Lung (tissue), 12 donors: ENCODE data around the gene PDIA6. TPM values are rescaled to one million over a fixed set of nuclear protein-coding genes. Genes with fewer than 3 reads are reported as not detected.

ENCODE experiments used
- ATAC-seq: fragments of 200-7000 bp; cut with Tn5 transposase; one replicate; pipeline ENCODE4 v1.9.1; 2020; ENCODE audit warnings: moderate number of reproducible peaks; ENCODE audit not compliant: insufficient read depth, low FRiP score
- DNase-seq, 3 donors: peaks; one replicate each; pipeline ENCODE4 v3.0.0-alpha.2; 2013 to 2017
- H3K27ac ChIP-seq, 2 donors: one replicate each; pipeline ENCODE4 v1.5.1; 2013; ENCODE audit warnings: mild to moderate bottlenecking in 2 of 2, moderate library complexity in 2 of 2, control low read depth in 1 of 2, inconsistent platforms in 1 of 2, low read depth in 1 of 2, low read length in 1 of 2
- H3K27me3 ChIP-seq, 3 donors: one replicate each; pipeline ENCODE4 v1.5.1; 2013; ENCODE audit warnings: low read length in 2 of 3; ENCODE audit not compliant: control insufficient read depth in 3 of 3, insufficient read depth in 3 of 3
- H3K36me3 ChIP-seq, 4 donors: one replicate each; pipeline ENCODE4 v1.5.1; 2013; ENCODE audit warnings: low read length in 4 of 4, mild to moderate bottlenecking in 1 of 4, moderate library complexity in 1 of 4; ENCODE audit not compliant: control insufficient read depth in 4 of 4, insufficient read depth in 4 of 4
- H3K4me1 ChIP-seq, 5 donors: one replicate each; pipeline ENCODE4 v1.5.1; 2013; ENCODE audit warnings: low read length in 5 of 5, mild to moderate bottlenecking in 2 of 5, moderate library complexity in 1 of 5; ENCODE audit not compliant: control insufficient read depth in 5 of 5, insufficient read depth in 5 of 5
- H3K4me3 ChIP-seq: one replicate; pipeline ENCODE4 v1.5.1; 2013; ENCODE audit warnings: mild to moderate bottlenecking, control low read depth, moderate library complexity
- H3K9ac ChIP-seq, 2 donors: one replicate each; pipeline ENCODE4 v1.5.1; 2013; ENCODE audit warnings: low read length in 2 of 2, control low read depth in 1 of 2; ENCODE audit not compliant: insufficient read depth in 1 of 2
- H3K9me3 ChIP-seq, 4 donors: one replicate each; pipeline ENCODE4 v1.5.1; 2013; ENCODE audit warnings: low read length in 3 of 4, mild to moderate bottlenecking in 1 of 4, moderate library complexity in 1 of 4; ENCODE audit not compliant: control insufficient read depth in 4 of 4, insufficient read depth in 3 of 4
- WGBS, 2 donors: extraction: QIAGEN DNeasy Blood & Tissue Kit; methylation state at CpG; one replicate each; pipeline ENCODE4 v1.1.7; 2013; 5-methylcytosine and 5-hydroxymethylcytosine counted together
- polyA plus RNA-seq, 2 donors: library from polyadenylated mRNA; stranded (reverse); fragments of 200-250 nt; gene quantifications; one replicate each; pipeline ENCODE4 v1.2.1, GENCODE V29; 2013
- total RNA-seq, 2 donors: library from RNA; depleted of rRNA in 1 of 2; stranded (reverse); fragments of >200 nt in 1 of 2; gene quantifications; one replicate each; pipeline ENCODE4 v1.2.1, GENCODE V29; 2014 to 2021
- TF ChIP-seq, protein P1 (sequence below): IDR thresholded peaks from 2 replicates; pipeline ENCODE4 v1.5.1; 2012; ENCODE audit warnings: mild to moderate bottlenecking; ENCODE audit errors: control extremely low read depth, extremely low read depth
- donor health status: control.
- donor health status: control.
- donor health status: Bipolar disorder and iron deficiency.
- donor health status: healthy.
- donor health status: DM: yes; HTN: yes; CAD: no.

Gene PDIA6
- total and polyA plus RNA-seq, 4 donors, result 70.1 to 341 (median 189) TPM

DNA sequence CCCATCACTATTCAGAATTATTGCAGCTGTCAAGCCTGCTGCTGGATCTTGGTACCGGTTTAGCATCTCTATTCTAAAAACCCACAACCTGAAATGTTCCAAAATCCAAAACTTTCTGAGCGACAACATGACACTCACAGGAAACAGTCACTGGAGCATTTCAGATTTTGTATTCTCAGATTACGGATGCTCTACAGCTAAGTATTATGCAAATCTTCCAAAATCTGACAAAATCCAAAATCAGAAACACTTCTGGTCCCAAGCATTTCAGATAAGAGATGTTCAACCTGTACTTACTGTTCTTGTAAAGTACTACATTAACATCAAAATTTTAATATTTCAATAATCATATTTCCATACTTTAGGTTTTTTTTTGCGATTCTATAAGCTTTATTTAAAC, 12.4 kb downstream of the PDIA6 start:
- H3K9ac ChIP-seq, result no peak overlapping the region
- H3K9me3 ChIP-seq, result no peaks in the 10 kb centered on the region
- no peak for DNase-seq
- H3K36me3 ChIP-seq, result peaks cover 15 to 39% (median 33%) of the 10 kb centered on the region in 4 donors
- no peak overlapping the region for H3K27ac ChIP-seq
- ATAC-seq, result no peak
- H3K4me3 ChIP-seq, result no peak overlapping the region
- TF ChIP-seq, protein P1, sequence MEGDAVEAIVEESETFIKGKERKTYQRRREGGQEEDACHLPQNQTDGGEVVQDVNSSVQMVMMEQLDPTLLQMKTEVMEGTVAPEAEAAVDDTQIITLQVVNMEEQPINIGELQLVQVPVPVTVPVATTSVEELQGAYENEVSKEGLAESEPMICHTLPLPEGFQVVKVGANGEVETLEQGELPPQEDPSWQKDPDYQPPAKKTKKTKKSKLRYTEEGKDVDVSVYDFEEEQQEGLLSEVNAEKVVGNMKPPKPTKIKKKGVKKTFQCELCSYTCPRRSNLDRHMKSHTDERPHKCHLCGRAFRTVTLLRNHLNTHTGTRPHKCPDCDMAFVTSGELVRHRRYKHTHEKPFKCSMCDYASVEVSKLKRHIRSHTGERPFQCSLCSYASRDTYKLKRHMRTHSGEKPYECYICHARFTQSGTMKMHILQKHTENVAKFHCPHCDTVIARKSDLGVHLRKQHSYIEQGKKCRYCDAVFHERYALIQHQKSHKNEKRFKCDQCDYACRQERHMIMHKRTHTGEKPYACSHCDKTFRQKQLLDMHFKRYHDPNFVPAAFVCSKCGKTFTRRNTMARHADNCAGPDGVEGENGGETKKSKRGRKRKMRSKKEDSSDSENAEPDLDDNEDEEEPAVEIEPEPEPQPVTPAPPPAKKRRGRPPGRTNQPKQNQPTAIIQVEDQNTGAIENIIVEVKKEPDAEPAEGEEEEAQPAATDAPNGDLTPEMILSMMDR, result no peak
- H3K4me1 ChIP-seq, result peaks cover 0 to 4% (median 0%) of the 10 kb centered on the region in 5 donors
- no peaks in the 10 kb centered on the region for H3K27me3 ChIP-seq
- 96 to 97% methylated on average over 4 of the region's 4 CpGs for WGBS, 2 donors

DNA sequence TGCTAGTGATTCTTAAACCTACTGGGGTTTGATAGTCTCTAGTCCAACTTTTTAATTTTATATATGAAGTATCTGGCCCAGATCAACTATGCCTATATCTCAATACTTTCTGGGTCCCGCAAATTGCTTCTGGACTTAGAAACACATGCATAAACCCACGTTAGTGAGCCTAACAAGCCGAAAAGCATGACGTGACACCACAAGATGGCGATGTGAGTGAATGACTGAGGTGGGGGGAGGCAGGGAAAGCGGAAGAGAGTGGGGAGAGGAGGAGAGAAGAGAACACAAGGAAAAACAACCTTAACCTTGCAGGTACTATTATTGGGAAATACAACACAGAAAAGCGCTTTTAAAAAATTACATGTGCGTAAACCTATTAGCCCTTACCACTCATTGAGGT, 13.8 kb downstream of the PDIA6 start:
- 87 to 93% methylated on average over 8 of the region's 8 CpGs for WGBS, 2 donors
- Histone ChIP-seq H3K4me3 (no peak overlapping the region), H3K36me3 (peaks cover 23 to 41% (median 38%) of the 10 kb centered on the region in 4 donors), H3K27ac (no peak overlapping the region), H3K9me3 (no peaks in the 10 kb centered on the region), H3K4me1 (peaks cover 0 to 5% (median 0%) of the 10 kb centered on the region in 5 donors), H3K27me3 (no peaks in the 10 kb centered on the region), H3K9ac (no peak overlapping the region)
- DNase-seq, result no peak
- no peak for ATAC-seq
- TF ChIP-seq, protein P1, result no peak

DNA sequence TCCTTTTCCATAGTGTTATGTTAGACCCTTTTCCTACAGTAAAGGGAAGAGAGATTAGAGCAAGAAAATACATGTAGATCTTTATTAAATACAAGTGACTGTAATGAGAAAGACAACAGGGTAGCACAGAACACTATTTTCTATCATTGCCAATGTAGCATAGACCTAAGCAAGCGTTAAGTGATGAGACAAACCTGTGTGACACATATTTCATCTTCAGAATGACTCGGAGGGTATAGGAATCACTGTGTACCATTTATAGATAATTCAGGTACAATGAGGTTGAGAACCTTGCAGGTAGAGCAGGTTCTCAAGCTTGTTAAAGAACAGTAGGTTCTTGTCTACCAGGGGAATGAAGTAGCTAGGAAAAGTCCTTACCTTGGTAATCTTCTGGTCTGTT, 15.9 kb downstream of the PDIA6 start:
- TF ChIP-seq, protein P1, result no peak
- H3K36me3 ChIP-seq, result peaks cover 28 to 49% (median 41%) of the 10 kb centered on the region in 4 donors
- DNase-seq (no peak), ATAC-seq (no peak)
- no peaks in the 10 kb centered on the region for H3K9me3 ChIP-seq
- 95 to 98% methylated on average over 2 of the region's 2 CpGs for WGBS, 2 donors
- no peak overlapping the region for H3K9ac ChIP-seq
- no peaks in the 10 kb centered on the region for H3K27me3 ChIP-seq
- H3K4me1 ChIP-seq, result peaks cover 0 to 4% (median 0%) of the 10 kb centered on the region in 5 donors
- no peak overlapping the region for H3K4me3 ChIP-seq
- H3K27ac ChIP-seq, result no peak overlapping the region

DNA sequence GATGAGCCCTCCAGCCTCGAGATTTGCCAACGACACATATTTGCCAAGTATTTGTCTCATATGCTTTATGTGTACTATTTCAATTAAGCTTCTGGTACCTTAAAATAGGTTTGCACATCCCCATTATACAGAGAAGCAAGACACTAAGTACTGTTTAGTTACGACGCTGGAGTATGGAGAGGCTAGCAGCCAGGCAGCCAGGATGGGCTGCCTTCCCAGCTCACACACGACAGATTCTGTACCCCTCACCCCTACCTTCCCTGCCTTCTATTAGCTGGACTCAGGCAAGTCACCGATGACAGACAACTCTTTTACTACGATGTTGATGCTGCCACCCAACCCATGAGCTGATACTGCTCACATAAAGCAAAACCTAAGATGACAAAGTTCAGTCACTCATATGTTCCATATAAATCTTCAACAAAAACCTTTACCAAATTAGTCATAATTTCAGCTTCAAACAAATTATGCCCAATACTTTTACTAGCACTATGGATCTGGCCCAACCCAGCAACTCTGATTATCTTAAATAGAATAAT, 17.0 kb downstream of the PDIA6 start:
- peaks cover 32 to 50% (median 40%) of the 10 kb centered on the region in 4 donors for H3K36me3 ChIP-seq
- ATAC-seq (no peak), DNase-seq (no peak)
- H3K4me3 ChIP-seq, result no peak overlapping the region
- TF ChIP-seq, protein P1, result no peak
- no peaks in the 10 kb centered on the region for H3K27me3 ChIP-seq
- H3K4me1 ChIP-seq, result peaks cover 0 to 4% (median 0%) of the 10 kb centered on the region in 5 donors
- WGBS, 2 donors, result 69 to 83% methylated on average over 7 of the region's 7 CpGs
- no peak overlapping the region for H3K27ac ChIP-seq
- H3K9ac ChIP-seq, result no peak overlapping the region
- no peaks in the 10 kb centered on the region for H3K9me3 ChIP-seq
